GM12874 (cell line): ENCODE results near the gene EPRS1.

Source experiments
- CTCF ChIP-seq: IDR thresholded peaks from 2 replicates; pipeline ENCODE4 v1.5.1; 2011; ENCODE audit warnings: low read depth, mild to moderate bottlenecking, control low read depth, low read length, moderate library complexity; ENCODE audit not compliant: insufficient read depth

Gene EPRS1

GRCh38 chr1:220045356-220046051, 801 bp downstream of the EPRS1 start:
- TF ChIP-seq CTCF: no peak

GRCh38 chr1:220044678-220045355, 1.5 kb downstream of the EPRS1 start:
- no peak for TF ChIP-seq CTCF

- no peak for TF ChIP-seq CTCF
Measured at GRCh38 chr1:220043646-220044045, 2.7 kb downstream of the EPRS1 start.

GRCh38 chr1:220040028-220040596, 6.2 kb downstream of the EPRS1 start:
- TF ChIP-seq CTCF: no peak

GRCh38 chr1:220038640-220039039, 7.7 kb downstream of the EPRS1 start:
- TF ChIP-seq CTCF: no peak

GRCh38 chr1:220032911-220033310, 13.4 kb downstream of the EPRS1 start:
- TF ChIP-seq CTCF: no peak

GRCh38 chr1:220031287-220031686, 15.0 kb downstream of the EPRS1 start:
- TF ChIP-seq CTCF: no peak
